Muscle of arm (tissue), 12 donors: ENCODE results near the gene NCAPD2. TPM values are rescaled to one million over a fixed set of nuclear protein-coding genes. Genes with fewer than 3 reads are reported as not detected.
"Not testable (repeated sequence)": the region's sequence is repeated elsewhere in the genome, so short reads cannot be mapped to it uniquely, and the experiment has no call there.

Experiments
- DNase-seq: peaks from one replicate; pipeline ENCODE4 v3.0.0-alpha.2; 2013
- polyA plus RNA-seq, 12 donors: library from polyadenylated mRNA; unstranded; fragments of 120-200 nt; gene quantifications; one replicate each; pipeline ENCODE4 v1.2.1, GENCODE V29; 2013; ENCODE audit not compliant: insufficient read length in 12 of 12

NCAPD2 gene
- polyA plus RNA-seq, 12 donors: 28.7 to 53.7 (median 41.5) TPM; not detected in 1

- no peak for DNase-seq
Measured at GRCh38 chr12:6546016-6546415, 52.1 kb downstream of the NCAPD2 start.

GRCh38 chr12:6547566-6547965 lies 53.7 kb downstream of the NCAPD2 start:
- no peak for DNase-seq

GRCh38 chr12:6547987-6548386 lies 54.1 kb downstream of the NCAPD2 start:
- peak; percentile 78 for DNase-seq

GRCh38 chr12:6548556-6548955 lies 54.7 kb downstream of the NCAPD2 start:
- DNase-seq: no peak

GRCh38 chr12:6548966-6549683 lies 55.2 kb downstream of the NCAPD2 start:
- no peak for DNase-seq

GRCh38 chr12:6549684-6550151 lies 55.8 kb downstream of the NCAPD2 start:
- DNase-seq: no peak

GRCh38 chr12:6550294-6551062 lies 56.6 kb downstream of the NCAPD2 start:
- DNase-seq: no peak

GRCh38 chr12:6551063-6551461 lies 57.2 kb downstream of the NCAPD2 start:
- no peak for DNase-seq

- no peak for DNase-seq
Measured at GRCh38 chr12:6551496-6552139, 57.7 kb downstream of the NCAPD2 start.

- no peak for DNase-seq
Measured at GRCh38 chr12:6552140-6552551, 58.2 kb downstream of the NCAPD2 start.

GRCh38 chr12:6553051-6553868 lies 59.4 kb downstream of the NCAPD2 start:
- DNase-seq: no peak

- no peak for DNase-seq
Measured at GRCh38 chr12:6554168-6555017, 60.5 kb downstream of the NCAPD2 start.

GRCh38 chr12:6555018-6555691 lies 61.3 kb downstream of the NCAPD2 start:
- DNase-seq: no peak

- DNase-seq: not testable (repeated sequence)
Measured at GRCh38 chr12:6556496-6556817, 62.6 kb downstream of the NCAPD2 start.

GRCh38 chr12:6556857-6557256 lies 63.0 kb downstream of the NCAPD2 start:
- DNase-seq: no peak

GRCh38 chr12:6558014-6558760 lies 64.3 kb downstream of the NCAPD2 start:
- DNase-seq: not testable (repeated sequence)

- no peak for DNase-seq
Measured at GRCh38 chr12:6559500-6559899, 65.6 kb downstream of the NCAPD2 start.

- DNase-seq: no peak
Measured at GRCh38 chr12:6560501-6561205, 66.8 kb downstream of the NCAPD2 start.

GRCh38 chr12:6562881-6563280 lies 69.0 kb downstream of the NCAPD2 start:
- no peak for DNase-seq
